Fibroblast of the aortic adventitia (primary cell): ENCODE measurements around the gene NME3. TPM values are rescaled to one million over a fixed set of nuclear protein-coding genes. Genes with fewer than 3 reads are reported as not detected.
"Not testable (repeated sequence)": the region's sequence is repeated elsewhere in the genome, so short reads cannot be mapped to it uniquely, and the experiment has no call there.

Experiments used
- DNase-seq: peaks from one replicate; pipeline ENCODE4 v3.0.0-alpha.2; 2010; ENCODE audit warnings: low read depth
- H3K4me3 ChIP-seq: 2 replicates; pipeline ENCODE4 v1.5.1; 2011; ENCODE audit warnings: low read depth, mild to moderate bottlenecking, control low read depth, low read length, moderate library complexity
- CTCF ChIP-seq: IDR thresholded peaks from 2 replicates; pipeline ENCODE4 v1.5.1; 2011; ENCODE audit warnings: mild to moderate bottlenecking, low read length, control low read depth, inconsistent platforms; ENCODE audit not compliant: insufficient read depth
- total RNA-seq: library from RNA; depleted of rRNA; stranded (reverse); fragments of >200 nt; gene quantifications from 2 replicates; pipeline ENCODE4 v1.2.3, GENCODE V29; 2012; ENCODE audit warnings: low replicate concordance

The NME3 gene
- total RNA-seq, 1 donor: 27.1 TPM

GRCh38 chr16:1741553-1742165, 29.7 kb downstream of the NME3 start:
- DNase-seq: no peak
- TF ChIP-seq CTCF: no peak
- H3K4me3 ChIP-seq: no peak overlapping the region

DNA sequence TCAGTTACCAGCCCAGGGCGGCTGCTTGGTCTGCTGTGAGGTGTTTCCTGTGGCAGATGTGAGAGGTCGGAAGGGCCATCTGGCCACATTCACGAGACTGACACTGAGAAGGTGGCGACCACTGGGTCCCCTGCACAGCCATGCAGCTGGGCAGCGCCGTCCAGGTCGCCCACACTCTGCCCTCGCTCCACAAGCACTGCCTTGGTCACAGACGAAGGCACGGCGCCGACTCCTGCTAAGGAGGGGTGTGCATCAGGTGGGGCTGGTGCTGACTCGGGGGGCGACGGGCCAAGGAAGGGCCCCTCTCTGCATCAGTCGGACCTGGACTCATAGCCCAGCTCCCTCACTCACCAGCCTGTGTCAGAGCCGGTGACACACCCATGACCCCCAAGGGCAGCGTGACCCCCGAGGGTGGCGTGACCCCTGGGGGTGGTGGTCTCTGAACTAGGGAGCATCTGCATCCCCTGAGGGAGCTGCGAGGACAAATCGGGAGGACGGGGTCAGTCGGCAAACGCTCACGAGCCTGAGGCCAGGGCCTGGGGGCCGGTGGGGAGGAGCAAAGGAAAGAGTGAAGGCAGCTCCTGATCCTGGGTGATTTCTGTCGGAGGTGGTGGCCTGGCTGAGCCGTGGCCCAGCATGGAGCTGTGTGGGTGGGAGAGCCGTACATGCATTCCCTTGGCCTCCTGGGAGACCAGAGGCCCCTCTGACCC, 30.4 kb downstream of the NME3 start:
- no peak for TF ChIP-seq CTCF
- H3K4me3 ChIP-seq: no peak overlapping the region
- DNase-seq: no peak

GRCh38 chr16:1740234-1740633, 31.1 kb downstream of the NME3 start:
- no peak for TF ChIP-seq CTCF
- DNase-seq: no peak
- H3K4me3 ChIP-seq: no peak overlapping the region

DNA sequence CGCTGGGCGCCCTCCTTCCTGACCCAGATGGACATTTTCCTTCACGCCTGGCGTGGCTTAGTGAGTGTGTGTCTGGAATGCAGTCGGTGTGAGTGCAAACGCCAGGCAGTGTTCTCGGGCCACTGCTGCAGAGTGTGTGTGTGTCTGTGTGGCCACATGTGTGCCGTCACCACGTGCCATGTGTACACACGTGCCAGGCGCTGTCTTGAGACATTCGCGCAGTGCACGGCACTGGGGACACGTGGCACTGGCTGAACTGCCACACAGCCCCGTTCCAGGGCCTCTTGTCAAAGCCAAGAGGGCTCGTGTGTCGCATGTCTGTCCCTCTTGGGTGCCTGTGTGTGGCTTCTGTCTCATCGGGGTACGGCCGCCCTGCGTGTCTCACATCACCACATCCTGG, 36.5 kb downstream of the NME3 start:
- DNase-seq: no peak
- TF ChIP-seq CTCF: no peak
- H3K4me3 ChIP-seq: no peak overlapping the region

GRCh38 chr16:1734123-1734522, 37.2 kb downstream of the NME3 start:
- TF ChIP-seq CTCF: no peak
- no peak overlapping the region for H3K4me3 ChIP-seq
- DNase-seq: no peak

DNA sequence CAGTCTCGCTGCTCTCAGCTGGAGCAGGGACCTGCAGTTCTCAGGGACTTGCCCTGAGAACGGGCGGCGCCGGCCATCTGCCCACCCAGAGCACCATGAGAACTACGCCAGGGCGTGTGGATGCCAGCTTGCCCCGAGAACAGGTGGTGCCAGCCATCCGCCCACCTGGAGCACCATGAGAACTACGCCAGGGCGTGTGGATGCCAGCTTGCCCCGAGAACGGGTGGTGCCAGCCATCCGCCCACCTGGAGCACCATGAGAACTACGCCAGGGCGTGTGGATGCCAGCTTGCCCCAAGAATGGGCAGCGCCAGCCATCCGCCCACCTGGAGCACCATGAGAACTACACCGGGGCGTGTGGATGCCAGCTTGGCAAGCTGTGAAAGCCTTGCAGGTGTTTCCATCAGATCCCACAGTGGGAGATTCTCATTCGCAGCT, 38.8 kb downstream of the NME3 start:
- DNase-seq, H3K4me3 ChIP-seq: not testable (repeated sequence)

DNA sequence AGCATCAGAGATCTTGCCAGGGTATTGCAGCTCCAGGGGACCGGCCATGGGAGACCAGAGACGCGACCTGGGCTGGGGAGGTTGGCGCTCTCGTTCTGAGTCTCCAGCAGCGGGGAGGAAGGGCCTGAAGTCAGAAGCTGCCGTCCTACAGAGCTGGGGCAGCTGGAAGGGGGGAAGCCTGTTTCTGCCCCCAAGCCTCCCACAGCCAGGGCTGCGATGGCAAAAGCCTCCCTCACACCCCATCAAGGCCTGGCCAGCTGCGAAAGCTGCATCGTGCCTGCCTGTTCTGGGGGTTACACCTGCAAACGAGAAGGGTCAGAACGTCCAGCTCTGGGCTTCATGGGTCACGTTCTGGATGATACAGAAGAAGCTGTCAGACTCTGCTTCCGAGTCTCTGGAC, 39.3 kb downstream of the NME3 start:
- no peak overlapping the region for H3K4me3 ChIP-seq
- DNase-seq: no peak
- TF ChIP-seq CTCF: no peak
